H1 (cell line): ENCODE results near the gene GLRB. TPM values are rescaled to one million over a fixed set of nuclear protein-coding genes. Genes with fewer than 3 reads are reported as not detected.
A peak's percentile ranks its signal among the peaks of the same experiment; 100 is the strongest.

ENCODE experiments used
- CTCF ChIA-PET: fragments of 300-600 bp; sonication (Branson Sonifier 250); formaldehyde crosslinking; loops from one replicate; lab custom pipeline; 2021; ENCODE audit not compliant: partially characterized antibody; lab: Charles Lee
- POLR2A ChIA-PET: fragments of 300-600 bp; sonication (Branson Sonifier 250); formaldehyde crosslinking; loops from one replicate; lab custom pipeline; 2021; ENCODE audit warnings: inconsistent platforms; ENCODE audit not compliant: partially characterized antibody; lab: Charles Lee
- DNase-seq, 2 experiments: peaks; one replicate each; pipeline versions ENCODE4 v3.0.0 to v3.0.0-alpha.2; 2010 to 2022; ENCODE audit warnings: low spot score in 2 of 2, low read depth in 1 of 2, mixed read lengths in 1 of 2
- FAIRE-seq: peaks from 2 replicates; lab custom pipeline; 2011; peaks lifted over from hg19 to GRCh38; lab: Jason Lieb, UNC
- H2AFZ ChIP-seq: 2 replicates; pipeline ENCODE4 v1.8.1; 2012; ENCODE audit warnings: low read length, inconsistent platforms
- H2AK5ac ChIP-seq: 2 replicates; pipeline ENCODE4 v1.6.1; 2013; ENCODE audit warnings: low read depth, low read length
- H2BK120ac ChIP-seq: replicated peaks from 2 replicates; pipeline ENCODE3; 2013; ENCODE audit warnings: low read depth, low read length, inconsistent platforms
- H2BK12ac ChIP-seq: 2 replicates; pipeline ENCODE4 v1.6.1; 2013; ENCODE audit warnings: low read depth, low read length
- H2BK15ac ChIP-seq: 2 replicates; pipeline ENCODE4 v1.6.1; 2013; ENCODE audit warnings: low read length
- H2BK20ac ChIP-seq: 2 replicates; pipeline ENCODE4 v1.6.1; 2013; ENCODE audit warnings: low read length
- H2BK5ac ChIP-seq: 2 replicates; pipeline ENCODE4 v1.6.1; 2013; ENCODE audit warnings: low read depth, low read length
- H3K14ac ChIP-seq: 2 replicates; pipeline ENCODE4 v1.6.1; 2013; ENCODE audit warnings: inconsistent platforms; ENCODE audit not compliant: insufficient read length
- H3K18ac ChIP-seq: 2 replicates; pipeline ENCODE4 v1.6.1; 2013; ENCODE audit warnings: low read length; ENCODE audit errors: extremely low read depth
- H3K23ac ChIP-seq: 2 replicates; pipeline ENCODE4 v1.6.1; 2013; ENCODE audit warnings: inconsistent platforms; ENCODE audit not compliant: insufficient read length
- H3K23me2 ChIP-seq: 2 replicates; pipeline ENCODE4 v1.6.1; 2013; ENCODE audit warnings: low read depth, low read length
- H3K27ac ChIP-seq: 2 replicates; pipeline ENCODE4 v1.6.1; 2011; ENCODE audit warnings: low read depth, low read length, inconsistent platforms
- H3K27me3 ChIP-seq, 4 experiments: replicated peaks in 1 of 4; 1 replicate in 1 of 4; 2 replicates in 3 of 4; pipeline versions ENCODE4 v1.6.1 to v1.8.1; 2011 to 2013; ENCODE audit warnings: low read length in 3 of 4, mild to moderate bottlenecking in 3 of 4, inconsistent platforms in 2 of 4, mixed read lengths in 2 of 4, moderate library complexity in 1 of 4; ENCODE audit not compliant: control insufficient read depth in 3 of 4, insufficient read depth in 3 of 4; ENCODE audit errors: extremely low read depth in 1 of 4
- H3K36me3 ChIP-seq, 4 experiments: 2 replicates each; pipeline versions ENCODE4 v1.6.1 to v1.8.1; 2011 to 2013; ENCODE audit warnings: mild to moderate bottlenecking in 4 of 4, low read length in 3 of 4, moderate library complexity in 2 of 4, control low read depth in 1 of 4, inconsistent platforms in 1 of 4; ENCODE audit not compliant: insufficient read depth in 4 of 4, control insufficient read depth in 2 of 4
- H3K4ac ChIP-seq: replicated peaks from 2 replicates; pipeline ENCODE3; 2013; ENCODE audit warnings: low read length, low read depth, mixed read lengths, inconsistent platforms; ENCODE audit not compliant: insufficient read length
- H3K4me1 ChIP-seq, 4 experiments: replicated peaks in 1 of 4; 1 replicate in 1 of 4; 2 replicates in 3 of 4; pipeline versions ENCODE4 v1.6.1 to v1.8.1; 2011 to 2013; ENCODE audit warnings: low read length in 3 of 4, inconsistent platforms in 2 of 4, mixed read lengths in 1 of 4; ENCODE audit not compliant: insufficient read depth in 4 of 4, control insufficient read depth in 3 of 4
- H3K4me2 ChIP-seq, 2 experiments: 2 replicates each; pipeline versions ENCODE4 v1.6.1 to v1.8.1; 2011 to 2013; ENCODE audit warnings: low read depth in 2 of 2, low read length in 2 of 2, control low read depth in 1 of 2, inconsistent platforms in 1 of 2, mild to moderate bottlenecking in 1 of 2; ENCODE audit not compliant: insufficient read depth in 1 of 2
- H3K4me3 ChIP-seq, 4 experiments: fragments of 200-600, 300-600 bp in 1 of 4; sonication (generic), shearing (Covaris generic), sonication (Bioruptor Twin) in 1 of 4; 2 replicates each; pipeline versions ENCODE4 v1.5.1 to v1.8.1; 2011 to 2016; ENCODE audit warnings: low read length in 4 of 4, low read depth in 3 of 4, control low read depth in 2 of 4, inconsistent platforms in 2 of 4, mild to moderate bottlenecking in 2 of 4, mixed read lengths in 1 of 4, moderate library complexity in 1 of 4; ENCODE audit not compliant: insufficient read depth in 2 of 4; ENCODE audit errors: extremely low read depth in 1 of 4
- H3K56ac ChIP-seq: replicated peaks from 2 replicates; pipeline ENCODE3; 2013; ENCODE audit warnings: low read depth, mild to moderate bottlenecking, mixed read lengths, low read length, inconsistent platforms; ENCODE audit not compliant: insufficient read length
- H3K79me1 ChIP-seq: 2 replicates; pipeline ENCODE4 v1.6.1; 2013; ENCODE audit warnings: low read depth, low read length, control low read depth
- H3K79me2 ChIP-seq, 2 experiments: 2 replicates each; pipeline versions ENCODE4 v1.6.1 to v1.8.1; 2012 to 2013; ENCODE audit warnings: low read length in 2 of 2, mild to moderate bottlenecking in 2 of 2, inconsistent platforms in 1 of 2; ENCODE audit not compliant: insufficient read depth in 2 of 2, control insufficient read depth in 1 of 2
- H3K9ac ChIP-seq, 4 experiments: replicated peaks in 1 of 4; 1 replicate in 1 of 4; 2 replicates in 3 of 4; pipeline versions ENCODE4 v1.6.1 to v1.8.1; 2011 to 2013; ENCODE audit warnings: low read depth in 3 of 4, low read length in 3 of 4, control low read depth in 2 of 4, mild to moderate bottlenecking in 2 of 4, moderate library complexity in 2 of 4, inconsistent platforms in 1 of 4; ENCODE audit errors: extremely low read depth in 1 of 4
- H3K9me3 ChIP-seq, 2 experiments: 2 replicates each; pipeline versions ENCODE4 v1.6.1 to v1.8.1; 2012 to 2013; ENCODE audit warnings: mild to moderate bottlenecking in 2 of 2, moderate library complexity in 2 of 2, control low read depth in 1 of 2, inconsistent platforms in 1 of 2, low read depth in 1 of 2, low read length in 1 of 2, mixed read lengths in 1 of 2; ENCODE audit not compliant: insufficient read depth in 2 of 2
- H4K20me1 ChIP-seq, 2 experiments: replicated peaks in 1 of 2; 2 replicates each; pipeline versions ENCODE3 to v1.8.1; 2011 to 2013; ENCODE audit warnings: inconsistent platforms in 2 of 2, low read length in 2 of 2, mild to moderate bottlenecking in 1 of 2; ENCODE audit not compliant: insufficient read depth in 2 of 2, control insufficient read depth in 1 of 2
- H4K5ac ChIP-seq: 2 replicates; pipeline ENCODE4 v1.6.1; 2013; ENCODE audit warnings: low read length, low read depth, mixed read lengths, inconsistent platforms; ENCODE audit not compliant: insufficient read length
- H4K8ac ChIP-seq: 2 replicates; pipeline ENCODE4 v1.8.0; 2013; ENCODE audit warnings: mild to moderate bottlenecking, moderate library complexity, low read length, inconsistent platforms; ENCODE audit not compliant: insufficient read depth; ENCODE audit errors: extremely low read depth
- H4K91ac ChIP-seq: replicated peaks from 2 replicates; pipeline ENCODE3; 2013; ENCODE audit warnings: low read length, mixed read lengths, inconsistent platforms; ENCODE audit not compliant: insufficient read length
- ATF2 ChIP-seq: IDR thresholded peaks from 2 replicates; pipeline ENCODE4 v1.6.1; 2012; ENCODE audit warnings: low read length, inconsistent platforms
- CREB1 ChIP-seq: IDR thresholded peaks from 2 replicates; pipeline ENCODE4 v1.6.1; 2012; ENCODE audit warnings: inconsistent platforms
- GTF2F1 ChIP-seq: IDR thresholded peaks from 2 replicates; pipeline ENCODE4 v1.6.1; 2012; ENCODE audit warnings: low read depth, low read length, improper control_type of control experiment, borderline replicate concordance
- RAD21 ChIP-seq, 2 experiments: IDR thresholded peaks in 1 of 2; conservative IDR thresholded peaks in 1 of 2; 2 replicates each; pipeline ENCODE4 v1.6.1; 2011; ENCODE audit warnings: low read depth in 2 of 2, low read length in 2 of 2, improper control_type of control experiment in 1 of 2, inconsistent platforms in 1 of 2, mild to moderate bottlenecking in 1 of 2, moderate library complexity in 1 of 2
- RBBP5 ChIP-seq: IDR thresholded peaks from 2 replicates; pipeline ENCODE4 v1.7.1; 2012; ENCODE audit warnings: low read depth, mild to moderate bottlenecking, inconsistent platforms, low read length, moderate library complexity, borderline replicate concordance
- SIX5 ChIP-seq: IDR thresholded peaks from 2 replicates; pipeline ENCODE4 v1.6.1; 2011; ENCODE audit warnings: mild to moderate bottlenecking, low read depth, low read length
- WGBS, 2 experiments: shearing (Covaris generic) in 1 of 2; methylation state at CpG; one replicate each; pipeline versions ENCODE4 v1.1.6 to v1.1.7; 2013 to 2015; ENCODE audit warnings: low lambda C conversion rate in 2 of 2, mixed read lengths in 2 of 2, inconsistent platforms in 1 of 2, low coverage in 1 of 2, missing lambda C conversion rate in 1 of 2; ENCODE audit not compliant: insufficient replicate concordance in 2 of 2, insufficient coverage in 1 of 2, insufficient read length in 1 of 2; ENCODE audit errors: extremely low coverage in 1 of 2, missing lambda C conversion rate in 1 of 2; 5-methylcytosine and 5-hydroxymethylcytosine counted together
- polyA plus RNA-seq, 7 experiments: library from polyadenylated mRNA; depleted of rRNA in 3 of 7; stranded (reverse) in 5 of 7; unstranded in 2 of 7; fragments of >200 nt in 5 of 7; fragments of 200-250 nt in 2 of 7; gene quantifications; 1 replicate in 5 of 7; 2 replicates in 1 of 7; 4 replicates in 1 of 7; pipeline versions ENCODE4 v1.2.1 to v1.2.3, GENCODE V29; 2011 to 2013; ENCODE audit warnings: missing spikeins in 2 of 7, mixed read lengths in 2 of 7
- total RNA-seq: library from RNA; stranded (reverse); fragmentation: NEBNext Ultra II Directional; extraction: Animal tissue kit (Norgen Biotek cat#: 25700); gene quantifications from 2 replicates; pipeline ENCODE4 v1.2.1, GENCODE V29; 2021

GLRB gene
- total and polyA plus RNA-seq, 2 of the 8 experiments (the other 6 are each of a cell fraction or from before 2014, with no cell fraction given): 0.33 to 1.1 TPM

- Histone ChIP-seq H3K4me3 (peak overlapping the region; percentile 50 to 74 (median 61)), H3K27me3 (peaks cover 0 to 17% (median 13%) of the 10 kb centered on the region in 4 experiments; a peak in 6 of 7 replicates), H4K91ac (no peak overlapping the region), H3K9me3 (no peaks in the 10 kb centered on the region), H4K20me1 (no peaks in the 10 kb centered on the region), H2BK20ac (no peak overlapping the region), H3K4me2 (peak overlapping the region; percentile 87 to 100), H4K5ac (no peak overlapping the region), H3K9ac (peak overlapping the region in 1 of 4 experiments; percentile 44; a peak in 1 of 7 replicates), H2BK12ac (0 out of 2 replicates have a peak overlapping the region, but pooled peaks have one; percentile 42), H3K23ac (no peak overlapping the region), H3K79me2 (no peaks in the 10 kb centered on the region), H2BK15ac (no peak overlapping the region), H2BK120ac (no peak overlapping the region), H3K23me2 (peaks cover 4% of the 10 kb centered on the region; the same call in 1 of the 2 replicates), H3K27ac (no peak overlapping the region), H3K18ac (no peak overlapping the region), H2AFZ (peak overlapping the region; percentile 81; the same call in 1 of the 2 replicates), H3K14ac (no peak overlapping the region), H3K4ac (no peak overlapping the region), H2AK5ac (no peak overlapping the region), H2BK5ac (no peak overlapping the region), H4K8ac (no peak overlapping the region), H3K36me3 (no peaks in the 10 kb centered on the region), H3K4me1 (peaks cover 0 to 2% (median 0%) of the 10 kb centered on the region in 4 experiments; a peak in 2 of 7 replicates), H3K79me1 (no peaks in the 10 kb centered on the region), H3K56ac (no peak overlapping the region)
- 79% methylated on average over 2 of the region's 2 CpGs; no CpG with 5 or more reads in 1 of the 2 experiments for WGBS, 2 experiments
- TF ChIP-seq SIX5 (no peak), GTF2F1 (no peak), RAD21 (IDR thresholded peaks at IDR 0.05 in 1 of 2, conservative IDR thresholded peaks at IDR 0.05 in 1 of 2; ENCODE audit: low read depth in 2 of 2, low read length in 2 of 2) (no peak), ATF2 (no peak), CREB1 (no peak), RBBP5 (no peak)
- ChIA-PET POLR2A (no interaction called here), CTCF (interaction anchor here (0.8 to 1.3 kb wide), 4 partner anchors 9 to 128 kb away, joined by 3 to 4 read pairs (median 3); no protein-coding TSS in a partner anchor)
- DNase-seq: no peak
- FAIRE-seq: no peak
Measured at GRCh38 chr4:157075401-157075800, 549 bp upstream of the GLRB start.
